ENCODE results near the gene E2F4. TPM values are rescaled to one million over a fixed set of nuclear protein-coding genes. Genes with fewer than 3 reads are reported as not detected.

The E2F4 gene
- total and polyA plus RNA-seq, 2 of the 13 experiments (the other 11 are each of a cell fraction or from before 2014, with no cell fraction given) = 84.8 to 91.2 TPM

DNA sequence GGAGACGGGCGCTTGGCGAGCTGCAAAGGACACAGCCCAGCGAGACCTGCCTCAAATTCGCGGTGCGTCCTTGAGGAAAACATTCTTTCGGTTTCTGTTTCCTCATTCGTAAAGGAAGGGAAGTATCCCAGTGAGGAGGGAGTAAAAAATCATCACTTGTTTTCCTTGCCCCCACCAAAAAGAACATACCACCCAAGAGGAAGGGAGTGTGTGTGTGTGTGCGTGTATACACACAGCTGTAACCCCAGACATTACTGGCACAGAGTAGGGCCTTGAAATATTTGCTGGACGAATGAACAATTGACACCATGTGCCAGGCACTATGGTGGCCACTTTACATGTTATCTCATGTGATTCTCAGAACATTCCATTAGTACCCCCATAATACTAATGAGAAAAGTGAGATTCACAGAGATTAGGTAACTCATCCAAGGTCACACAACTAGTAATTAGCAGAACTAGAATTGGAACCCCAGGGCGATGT is 6.3 kb upstream of the E2F4 start (continued):
- TF ChIP-seq, protein P1, sequence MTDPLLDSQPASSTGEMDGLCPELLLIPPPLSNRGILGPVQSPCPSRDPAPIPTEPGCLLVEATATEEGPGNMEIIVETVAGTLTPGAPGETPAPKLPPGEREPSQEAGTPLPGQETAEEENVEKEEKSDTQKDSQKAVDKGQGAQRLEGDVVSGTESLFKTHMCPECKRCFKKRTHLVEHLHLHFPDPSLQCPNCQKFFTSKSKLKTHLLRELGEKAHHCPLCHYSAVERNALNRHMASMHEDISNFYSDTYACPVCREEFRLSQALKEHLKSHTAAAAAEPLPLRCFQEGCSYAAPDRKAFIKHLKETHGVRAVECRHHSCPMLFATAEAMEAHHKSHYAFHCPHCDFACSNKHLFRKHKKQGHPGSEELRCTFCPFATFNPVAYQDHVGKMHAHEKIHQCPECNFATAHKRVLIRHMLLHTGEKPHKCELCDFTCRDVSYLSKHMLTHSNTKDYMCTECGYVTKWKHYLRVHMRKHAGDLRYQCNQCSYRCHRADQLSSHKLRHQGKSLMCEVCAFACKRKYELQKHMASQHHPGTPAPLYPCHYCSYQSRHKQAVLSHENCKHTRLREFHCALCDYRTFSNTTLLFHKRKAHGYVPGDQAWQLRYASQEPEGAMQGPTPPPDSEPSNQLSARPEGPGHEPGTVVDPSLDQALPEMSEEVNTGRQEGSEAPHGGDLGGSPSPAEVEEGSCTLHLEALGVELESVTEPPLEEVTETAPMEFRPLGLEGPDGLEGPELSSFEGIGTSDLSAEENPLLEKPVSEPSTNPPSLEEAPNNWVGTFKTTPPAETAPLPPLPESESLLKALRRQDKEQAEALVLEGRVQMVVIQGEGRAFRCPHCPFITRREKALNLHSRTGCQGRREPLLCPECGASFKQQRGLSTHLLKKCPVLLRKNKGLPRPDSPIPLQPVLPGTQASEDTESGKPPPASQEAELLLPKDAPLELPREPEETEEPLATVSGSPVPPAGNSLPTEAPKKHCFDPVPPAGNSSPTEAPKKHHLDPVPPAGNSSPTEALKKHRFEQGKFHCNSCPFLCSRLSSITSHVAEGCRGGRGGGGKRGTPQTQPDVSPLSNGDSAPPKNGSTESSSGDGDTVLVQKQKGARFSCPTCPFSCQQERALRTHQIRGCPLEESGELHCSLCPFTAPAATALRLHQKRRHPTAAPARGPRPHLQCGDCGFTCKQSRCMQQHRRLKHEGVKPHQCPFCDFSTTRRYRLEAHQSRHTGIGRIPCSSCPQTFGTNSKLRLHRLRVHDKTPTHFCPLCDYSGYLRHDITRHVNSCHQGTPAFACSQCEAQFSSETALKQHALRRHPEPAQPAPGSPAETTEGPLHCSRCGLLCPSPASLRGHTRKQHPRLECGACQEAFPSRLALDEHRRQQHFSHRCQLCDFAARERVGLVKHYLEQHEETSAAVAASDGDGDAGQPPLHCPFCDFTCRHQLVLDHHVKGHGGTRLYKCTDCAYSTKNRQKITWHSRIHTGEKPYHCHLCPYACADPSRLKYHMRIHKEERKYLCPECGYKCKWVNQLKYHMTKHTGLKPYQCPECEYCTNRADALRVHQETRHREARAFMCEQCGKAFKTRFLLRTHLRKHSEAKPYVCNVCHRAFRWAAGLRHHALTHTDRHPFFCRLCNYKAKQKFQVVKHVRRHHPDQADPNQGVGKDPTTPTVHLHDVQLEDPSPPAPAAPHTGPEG (CRISPR knock-in tag; IDR thresholded peaks at IDR 0.05) = 0 out of 2 replicates have a peak, but pooled peaks have one; percentile 12
- TF ChIP-seq, protein P2, sequence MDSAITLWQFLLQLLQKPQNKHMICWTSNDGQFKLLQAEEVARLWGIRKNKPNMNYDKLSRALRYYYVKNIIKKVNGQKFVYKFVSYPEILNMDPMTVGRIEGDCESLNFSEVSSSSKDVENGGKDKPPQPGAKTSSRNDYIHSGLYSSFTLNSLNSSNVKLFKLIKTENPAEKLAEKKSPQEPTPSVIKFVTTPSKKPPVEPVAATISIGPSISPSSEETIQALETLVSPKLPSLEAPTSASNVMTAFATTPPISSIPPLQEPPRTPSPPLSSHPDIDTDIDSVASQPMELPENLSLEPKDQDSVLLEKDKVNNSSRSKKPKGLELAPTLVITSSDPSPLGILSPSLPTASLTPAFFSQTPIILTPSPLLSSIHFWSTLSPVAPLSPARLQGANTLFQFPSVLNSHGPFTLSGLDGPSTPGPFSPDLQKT (CRISPR knock-in tag; IDR thresholded peaks at IDR 0.05; ENCODE audit: borderline replicate concordance) = no peak
- TF ChIP-seq ZNF354B (CRISPR knock-in tag; IDR thresholded peaks at IDR 0.05) = no peak
- no peak for TF ChIP-seq KDM1A (CRISPR knock-in tag; IDR thresholded peaks at IDR 0.05)
- peak; percentile 4; the same call in 1 of the 2 replicates for TF ChIP-seq ZNF264 (CRISPR knock-in tag; IDR thresholded peaks at IDR 0.05)
- TF ChIP-seq ZNF567 (CRISPR knock-in tag; IDR thresholded peaks at IDR 0.05; ENCODE audit: borderline replicate concordance) = no peak
- TF ChIP-seq ARNT2 (CRISPR knock-in tag; IDR thresholded peaks at IDR 0.05; ENCODE audit: low read depth) = no peak
- peak; percentile 4; the same call in 1 of the 2 replicates for TF ChIP-seq ZSCAN25 (CRISPR knock-in tag; IDR thresholded peaks at IDR 0.05)
- no peak for TF ChIP-seq SPEN (CRISPR knock-in tag; IDR thresholded peaks at IDR 0.05; ENCODE audit: low read depth)
- no peak for TF ChIP-seq ZNF746 (CRISPR knock-in tag; IDR thresholded peaks at IDR 0.05)
- TF ChIP-seq HDAC2 (CRISPR knock-in tag; IDR thresholded peaks at IDR 0.05) = no peak
- no peak for TF ChIP-seq ZNF703 (CRISPR knock-in tag; IDR thresholded peaks at IDR 0.05; ENCODE audit: borderline replicate concordance)
- no peak; the same call in 1 of the 2 replicates for TF ChIP-seq PHF21A (CRISPR knock-in tag; IDR thresholded peaks at IDR 0.05)
- TF ChIP-seq KLF12 (CRISPR knock-in tag; IDR thresholded peaks at IDR 0.05; ENCODE audit: borderline replicate concordance) = no peak
- no peak for TF ChIP-seq RNF219 (CRISPR knock-in tag; IDR thresholded peaks at IDR 0.05)
- no peak; the same call in 1 of the 2 replicates for TF ChIP-seq ZNF101 (CRISPR knock-in tag; IDR thresholded peaks at IDR 0.05; ENCODE audit: borderline replicate concordance, low read depth)
- TF ChIP-seq JUNB (CRISPR knock-in tag; IDR thresholded peaks at IDR 0.05; ENCODE audit: borderline replicate concordance) = no peak
- no peak for TF ChIP-seq EP300 (IDR thresholded peaks at IDR 0.05; ENCODE audit: low read depth in 2 of 2, low read length in 2 of 2)
- no peak for TF ChIP-seq EP300 (CRISPR knock-in tag; IDR thresholded peaks at IDR 0.05; ENCODE audit: borderline replicate concordance)
- no peak for TF ChIP-seq ZNF530 (CRISPR knock-in tag; IDR thresholded peaks at IDR 0.05; ENCODE audit: low read depth)
- TF ChIP-seq, protein P3, sequence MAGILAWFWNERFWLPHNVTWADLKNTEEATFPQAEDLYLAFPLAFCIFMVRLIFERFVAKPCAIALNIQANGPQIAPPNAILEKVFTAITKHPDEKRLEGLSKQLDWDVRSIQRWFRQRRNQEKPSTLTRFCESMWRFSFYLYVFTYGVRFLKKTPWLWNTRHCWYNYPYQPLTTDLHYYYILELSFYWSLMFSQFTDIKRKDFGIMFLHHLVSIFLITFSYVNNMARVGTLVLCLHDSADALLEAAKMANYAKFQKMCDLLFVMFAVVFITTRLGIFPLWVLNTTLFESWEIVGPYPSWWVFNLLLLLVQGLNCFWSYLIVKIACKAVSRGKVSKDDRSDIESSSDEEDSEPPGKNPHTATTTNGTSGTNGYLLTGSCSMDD (CRISPR knock-in tag; IDR thresholded peaks at IDR 0.05) = no peak
